DMS114 treated with DMSO at 0.1 percent for 48 hours (cell line): ENCODE data around the gene MAPK8.

ENCODE experiments used
- DNase-seq: peaks from one replicate; lab custom pipeline; 2025; ENCODE audit not compliant: unreplicated experiment; lab: John Stamatoyannopoulos, UW

The MAPK8 gene

GRCh38 chr10:48381971-48382370 lies 75.5 kb downstream of the MAPK8 start:
- DNase-seq: no peak

DNA sequence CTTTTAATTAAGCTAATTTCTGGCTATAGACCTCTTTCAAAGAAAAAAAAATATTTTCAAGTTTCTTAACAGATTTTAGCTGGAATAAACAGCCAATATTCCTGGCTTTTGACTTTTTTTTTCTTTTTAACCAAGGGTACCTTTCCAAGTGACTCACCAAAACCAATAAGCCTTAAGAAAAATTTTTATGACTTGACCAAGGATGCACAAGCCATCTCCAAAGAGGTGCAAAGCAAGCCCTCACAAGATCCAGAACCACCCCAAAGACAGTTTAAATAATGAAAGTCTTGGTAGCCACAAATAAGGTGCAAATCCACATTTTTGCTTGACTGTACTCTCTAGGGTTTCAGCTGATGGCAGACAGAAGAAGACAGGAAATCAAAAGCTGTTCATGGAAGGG lies 76.5 kb downstream of the MAPK8 start:
- no peak for DNase-seq

DNA sequence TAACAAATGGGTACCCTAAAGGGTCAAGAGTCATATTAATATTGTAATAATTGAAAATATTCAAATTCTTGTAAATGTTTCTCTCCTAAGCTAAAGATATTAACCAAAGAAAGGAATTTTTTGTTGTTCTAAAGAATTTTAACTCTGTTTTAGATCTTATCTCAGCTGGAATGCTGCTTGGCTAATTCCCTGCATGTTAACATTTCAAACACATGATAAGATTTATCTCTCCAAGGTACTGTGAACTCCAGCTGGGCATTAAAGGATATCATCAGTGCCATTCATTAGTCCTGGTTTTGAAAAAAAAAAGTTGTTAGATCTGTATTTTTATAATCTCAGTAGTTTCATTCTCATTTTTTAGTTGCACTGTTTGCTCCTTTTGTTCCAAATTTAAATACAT lies 76.9 kb downstream of the MAPK8 start:
- DNase-seq: no peak

GRCh38 chr10:48384699-48384982 lies 78.2 kb downstream of the MAPK8 start:
- DNase-seq: no peak

DNA sequence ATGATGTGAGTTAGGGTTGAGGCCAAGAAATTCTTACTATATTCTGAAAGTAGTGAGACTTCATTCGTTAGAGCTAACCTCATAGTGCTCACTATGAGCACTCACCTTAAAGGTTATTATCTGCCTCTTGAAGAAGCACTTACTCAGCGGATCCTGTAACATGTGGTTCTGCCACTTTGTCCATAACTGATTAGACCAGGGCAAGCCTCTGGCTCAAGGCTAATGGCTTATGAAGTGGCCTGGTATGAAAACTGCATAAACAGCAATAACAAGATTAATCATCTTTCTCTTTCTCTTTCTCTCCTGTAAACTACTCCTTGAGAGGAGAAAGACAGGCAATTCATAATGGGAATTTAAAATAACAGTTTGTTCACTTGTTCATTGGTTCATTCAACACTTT lies 82.8 kb downstream of the MAPK8 start:
- DNase-seq: no peak

GRCh38 chr10:48389846-48390557 lies 83.5 kb downstream of the MAPK8 start:
- no peak for DNase-seq

- DNase-seq: no peak
Measured at GRCh38 chr10:48390558-48390871, 84.0 kb downstream of the MAPK8 start.

- no peak for DNase-seq
Measured at GRCh38 chr10:48390933-48391845, 84.7 kb downstream of the MAPK8 start.

- DNase-seq: no peak
Measured at GRCh38 chr10:48391994-48392393, 85.5 kb downstream of the MAPK8 start.

GRCh38 chr10:48398261-48398660 lies 91.8 kb downstream of the MAPK8 start:
- no peak for DNase-seq

GRCh38 chr10:48399056-48399541 lies 92.6 kb downstream of the MAPK8 start:
- no peak for DNase-seq

GRCh38 chr10:48399551-48399950 lies 93.1 kb downstream of the MAPK8 start:
- DNase-seq: no peak

DNA sequence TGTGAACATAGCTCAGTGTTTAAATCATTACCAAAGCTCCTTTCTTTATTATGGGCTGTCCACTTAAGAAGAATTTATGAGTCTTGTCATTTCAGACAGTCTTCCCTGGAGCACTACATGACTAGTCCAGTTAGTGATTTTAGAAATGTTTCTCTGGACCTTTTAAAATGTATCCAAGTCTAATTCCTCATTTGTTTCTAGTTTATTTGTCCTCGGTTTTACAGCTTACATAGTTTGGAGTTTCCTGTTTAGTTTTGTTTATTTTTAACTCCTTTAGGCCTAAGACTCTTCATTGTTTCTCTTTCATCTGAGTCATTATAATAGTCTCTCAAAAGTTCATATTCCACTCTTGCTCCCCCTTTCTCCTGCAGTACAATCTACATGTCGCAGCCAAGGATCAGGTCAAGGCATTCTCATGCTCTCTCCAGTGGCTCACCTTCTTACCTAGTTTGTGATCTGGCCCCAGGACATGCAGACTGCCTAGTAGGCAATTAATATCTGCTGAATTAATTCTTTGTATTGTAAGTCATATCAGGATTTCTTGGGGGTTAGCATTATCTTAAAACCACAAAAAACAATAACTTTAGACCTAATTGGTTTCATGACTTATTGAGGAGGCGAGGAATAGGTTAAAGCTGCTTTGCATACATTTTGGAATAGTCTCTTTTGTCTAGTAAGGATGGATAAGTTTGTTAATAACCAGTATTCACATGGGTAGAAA lies 93.8 kb downstream of the MAPK8 start:
- no peak for DNase-seq

GRCh38 chr10:48400850-48401220 lies 94.4 kb downstream of the MAPK8 start:
- no peak for DNase-seq

DNA sequence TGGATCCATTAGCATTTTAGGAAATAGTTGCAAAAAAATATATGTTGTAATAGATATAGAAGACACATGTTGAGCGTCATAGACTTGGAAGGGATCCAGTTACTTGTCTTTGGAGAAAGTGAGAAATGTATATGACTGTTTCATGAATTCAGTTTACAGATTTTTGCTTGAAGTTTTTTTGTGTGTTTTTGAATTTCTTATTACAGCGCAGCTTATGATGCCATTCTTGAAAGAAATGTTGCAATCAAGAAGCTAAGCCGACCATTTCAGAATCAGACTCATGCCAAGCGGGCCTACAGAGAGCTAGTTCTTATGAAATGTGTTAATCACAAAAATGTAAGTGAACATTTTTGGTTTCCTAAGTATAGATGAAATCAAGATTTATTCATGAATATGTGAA lies 98.2 kb downstream of the MAPK8 start:
- DNase-seq: no peak

DNA sequence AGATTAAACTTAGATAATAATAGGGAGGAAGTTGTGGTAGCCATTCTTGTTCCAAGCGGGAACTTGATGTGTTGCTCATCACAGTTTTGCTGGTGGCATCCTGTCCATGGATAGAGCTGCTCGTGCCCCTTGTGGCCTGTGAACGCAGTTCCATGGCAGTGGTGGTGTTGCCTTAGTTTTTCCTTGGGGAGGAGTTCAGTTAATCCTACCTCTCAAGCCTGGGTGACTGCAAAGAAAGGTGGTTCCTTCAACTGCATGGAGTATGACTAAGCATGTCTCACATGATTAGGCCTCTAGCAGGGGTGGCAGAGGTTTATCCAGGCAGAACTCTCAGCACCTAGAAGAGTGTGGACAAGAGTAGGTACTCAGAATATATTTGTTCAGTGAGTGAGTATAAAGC lies 99.7 kb downstream of the MAPK8 start:
- no peak for DNase-seq

GRCh38 chr10:48406658-48407057 lies 100.2 kb downstream of the MAPK8 start:
- no peak for DNase-seq

- no peak for DNase-seq
Measured at GRCh38 chr10:48410503-48410902, 104.0 kb downstream of the MAPK8 start.

DNA sequence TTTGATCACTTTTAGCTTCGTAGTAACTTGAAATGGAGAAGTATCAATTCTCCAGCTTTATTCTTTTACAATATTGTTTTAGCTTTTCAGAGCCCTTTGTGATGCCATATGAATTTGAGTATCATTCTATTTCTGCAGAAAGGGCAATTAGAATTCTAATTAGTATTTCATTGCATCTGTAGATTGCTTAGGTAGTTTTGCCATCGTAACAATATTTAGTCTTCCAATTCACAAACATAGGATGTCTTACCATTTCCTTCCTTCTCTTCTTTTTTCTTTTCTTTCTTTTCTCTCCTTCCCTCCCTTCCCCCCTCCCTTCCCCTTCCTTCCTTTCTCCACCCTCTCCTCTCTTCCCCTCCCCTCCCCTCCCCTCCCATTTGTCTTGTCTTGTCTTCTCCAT lies 105.0 kb downstream of the MAPK8 start:
- no peak for DNase-seq

GRCh38 chr10:48412081-48412480 lies 105.6 kb downstream of the MAPK8 start:
- no peak for DNase-seq

- no peak for DNase-seq
Measured at GRCh38 chr10:48412933-48413332, 106.5 kb downstream of the MAPK8 start.

GRCh38 chr10:48414160-48414559 lies 107.7 kb downstream of the MAPK8 start:
- DNase-seq: no peak
